PC-9 (cell line): ENCODE data around the gene GAD1. TPM values are rescaled to one million over a fixed set of nuclear protein-coding genes. Genes with fewer than 3 reads are reported as not detected.

ENCODE experiments used
- BruUV-seq: library from RNA; stranded (reverse); fragments of 400-500 nt; replicated peaks from 2 replicates; lab custom pipeline; 2021; lab: Mats Ljungman, UMichigan
- CTCF ChIA-PET: fragments of 300-600 bp; sonication (Branson Sonifier 250); formaldehyde crosslinking; loops from one replicate; lab custom pipeline; 2022; ENCODE audit warnings: antibody characterized with exemption; lab: Charles Lee
- POLR2A ChIA-PET: fragments of 300-600 bp; sonication (Branson Sonifier 250); formaldehyde crosslinking; loops from one replicate; lab custom pipeline; 2022; ENCODE audit warnings: antibody characterized with exemption; ENCODE audit not compliant: unreplicated experiment; lab: Charles Lee
- DNase-seq, 2 experiments: peaks; one replicate each; pipeline versions ENCODE4 v3.0.0 to v3.0.0-alpha.2; 2015 to 2022; ENCODE audit warnings: mixed read lengths in 1 of 2
- H2AFZ ChIP-seq: fragments of 200-600 bp; sonication (generic); 2 replicates; pipeline ENCODE4 v1.8.1; 2017; ENCODE audit warnings: antibody characterized with exemption
- H3F3A ChIP-seq: fragments of 200-600 bp; sonication (generic); 2 replicates; pipeline ENCODE4 v1.8.1; 2017; ENCODE audit warnings: antibody characterized with exemption, mild to moderate bottlenecking, low read depth; ENCODE audit not compliant: insufficient read depth
- H3K27ac ChIP-seq: fragments of 200-600 bp; sonication (generic); 2 replicates; pipeline ENCODE4 v1.6.1; 2016; ENCODE audit warnings: mixed run types
- H3K27me3 ChIP-seq: fragments of 200-600 bp; sonication (generic); 2 replicates; pipeline ENCODE4 v1.6.1; 2016; ENCODE audit warnings: low read depth, mixed run types; ENCODE audit not compliant: insufficient read depth
- H3K36me3 ChIP-seq: fragments of 200-600 bp; sonication (generic); 2 replicates; pipeline ENCODE4 v1.6.1; 2016; ENCODE audit warnings: low read depth, mixed run types
- H3K4me1 ChIP-seq: fragments of 200-600 bp; sonication (generic); replicated peaks from 2 replicates; pipeline ENCODE4 v1.6.1; 2016; ENCODE audit warnings: mixed run types; ENCODE audit not compliant: insufficient read depth
- H3K4me2 ChIP-seq: fragments of 200-600 bp; sonication (generic); 2 replicates; pipeline ENCODE4 v1.6.1; 2017; ENCODE audit warnings: mixed run types
- H3K4me3 ChIP-seq: fragments of 200-600 bp; sonication (generic); 2 replicates; pipeline ENCODE4 v1.6.1; 2016; ENCODE audit warnings: mixed run types
- H3K79me2 ChIP-seq: fragments of 200-600 bp; sonication (generic); 2 replicates; pipeline ENCODE4 v1.6.1; 2017; ENCODE audit warnings: low read depth, mixed run types
- H3K9me2 ChIP-seq: fragments of 200-600 bp; sonication (generic); 2 replicates; pipeline ENCODE4 v1.8.1; 2017; ENCODE audit warnings: mild to moderate bottlenecking; ENCODE audit not compliant: insufficient read depth
- H3K9me3 ChIP-seq: fragments of 200-600 bp; sonication (generic); 2 replicates; pipeline ENCODE4 v1.8.1; 2016; ENCODE audit warnings: low read depth; ENCODE audit not compliant: insufficient read depth
- H4K20me1 ChIP-seq: fragments of 200-600 bp; sonication (generic); 2 replicates; pipeline ENCODE4 v1.8.1; 2017; ENCODE audit not compliant: insufficient read depth
- CTCF ChIP-seq: fragments of 200-600 bp; sonication (generic); conservative IDR thresholded peaks from 2 replicates; pipeline ENCODE4 v1.6.1; 2017; ENCODE audit warnings: mixed run types, antibody characterized with exemption, mild to moderate bottlenecking, moderate library complexity
- EZH2 ChIP-seq: fragments of 200-600 bp; sonication (generic); IDR thresholded peaks from 2 replicates; pipeline ENCODE4 v1.8.0; 2017; ENCODE audit warnings: antibody characterized with exemption, low read depth
- intact Hi-C: fragments of 100-400 bp; cut with micrococcal nuclease; formaldehyde crosslinking; loops from one replicate; pipeline ENCODE4 v1.10.0; 2022; ENCODE audit not compliant: unreplicated experiment
- total RNA-seq: library from RNA; stranded (reverse); gene quantifications from 2 replicates; pipeline ENCODE4 v1.2.3, GENCODE V29; 2021

GAD1 gene
- total RNA-seq, 1 experiment from 2014 or later = 3.5 TPM

- H3K4me3 ChIP-seq = peak overlapping the region; percentile 65; the same call in 1 of the 2 replicates
- CTCF ChIA-PET = interaction anchor here (1.0 to 1.2 kb wide), 2 partner anchors 406 to 444 kb away, joined by 4 read pairs; no protein-coding TSS in a partner anchor
- BruUV-seq = no TSS peak
Measured at GRCh38 chr2:170815311-170815710, 1.4 kb upstream of the GAD1 start.

GRCh38 chr2:170815746-170816503, 762 bp upstream of the GAD1 start:
- Histone ChIP-seq H3K9me3 (no peaks in the 10 kb centered on the region), H3K4me1 (no peaks in the 10 kb centered on the region), H3K79me2 (no peaks in the 10 kb centered on the region), H2AFZ (peak overlapping the region; percentile 76), H4K20me1 (no peaks in the 10 kb centered on the region), H3K4me3 (peak overlapping the region; percentile 65), H3K27me3 (no peaks in the 10 kb centered on the region), H3K4me2 (peak overlapping the region; percentile 86), H3K9me2 (no peaks in the 10 kb centered on the region), H3F3A (no peaks in the 10 kb centered on the region), H3K36me3 (no peaks in the 10 kb centered on the region), H3K27ac (no peak overlapping the region)
- ChIA-PET CTCF (interaction anchor here (0.6 to 1.2 kb wide), 4 partner anchors 81 to 445 kb away, joined by 3 to 6 read pairs (median 4); no protein-coding TSS in a partner anchor), POLR2A (interaction anchor here (0.6 to 0.7 kb wide), 4 partner anchors 446 to 1107 kb away, joined by 3 to 7 read pairs (median 4); no protein-coding TSS in a partner anchor)
- BruUV-seq = no TSS peak
- intact Hi-C loops = loop anchor here (1.0 to 10.0 kb wide), 4 partner anchors 57 to 492 kb away; partner anchors contain the start of gene GORASP2
- DNase-seq = peak; percentile 42 to 66
- TF ChIP-seq CTCF (peak; percentile 82), EZH2 (no peak)

More at GRCh38 chr2:170815311-170815710, 1.4 kb upstream of the GAD1 start:
- TF ChIP-seq EZH2 (no peak), CTCF (no peak)
- DNase-seq = no peak
- Histone ChIP-seq H3K4me1 (no peaks in the 10 kb centered on the region), H3F3A (no peaks in the 10 kb centered on the region), H3K9me2 (no peaks in the 10 kb centered on the region), H4K20me1 (no peaks in the 10 kb centered on the region), H3K27ac (no peak overlapping the region), H3K4me2 (peak overlapping the region; percentile 86), H3K27me3 (no peaks in the 10 kb centered on the region), H3K79me2 (no peaks in the 10 kb centered on the region), H3K36me3 (no peaks in the 10 kb centered on the region), H3K9me3 (no peaks in the 10 kb centered on the region), H2AFZ (0 out of 2 replicates have a peak overlapping the region, but pooled peaks have one; percentile 76)
- intact Hi-C loops = loop anchor here (1.0 to 10.0 kb wide), 2 partner anchors 231 to 491 kb away; no protein-coding TSS in a partner anchor
- POLR2A ChIA-PET = interaction anchor here (0.6 kb wide), 1 partner anchor 517 kb away, joined by 3 read pairs; no protein-coding TSS in a partner anchor
